Right lobe of liver (tissue), 4 donors: ENCODE measurements around the gene IL17RA.
"Not testable (repeated sequence)": the region's sequence is repeated elsewhere in the genome, so short reads cannot be mapped to it uniquely, and the experiment has no call there.

Source experiments
- CTCF ChIP-seq, 4 donors: fragments of 200-600 bp in 3 of 4; fragments of 450-650 bp in 1 of 4; IDR thresholded peaks; one replicate each; pipeline versions ENCODE4 v1.5.1 to v1.8.0; 2016 to 2022; ENCODE audit warnings: antibody characterized with exemption in 4 of 4, mild to moderate bottlenecking in 2 of 4
- POLR2A ChIP-seq: fragments of 450-650 bp; IDR thresholded peaks from one replicate; pipeline ENCODE4 v1.6.1; 2017; ENCODE audit warnings: antibody characterized with exemption, mild to moderate bottlenecking
- donor health status: DM: no; HTN: no; CAD: no.
- donor health status: DM: no; HTN: no; CAD: no.
- donor health status: DM: no; HTN: yes; CAD: no.

GRCh38 chr22:17147458-17147857 is 62.7 kb downstream of the IL17RA start:
- TF ChIP-seq CTCF (IDR thresholded peaks at IDR 0.05); POLR2A: not testable (repeated sequence)
